Measurements from ENCODE around the gene IL5RA. TPM values are rescaled to one million over a fixed set of nuclear protein-coding genes. Genes with fewer than 3 reads are reported as not detected.

IL5RA gene
- total RNA-seq, 1 donor = not detected

GRCh38 chr3:3023111-3023745 lies 86.9 kb downstream of the IL5RA start:
- no peak overlapping the region for H3K4me3 ChIP-seq (ENCODE audit: low read depth, low read length)
- no peak for DNase-seq (ENCODE audit: low read depth)
- no peak for TF ChIP-seq CTCF (IDR thresholded peaks at IDR 0.05; ENCODE audit: insufficient read depth, low read depth, low read length)

GRCh38 chr3:3020209-3020608 lies 90.0 kb downstream of the IL5RA start:
- H3K4me3 ChIP-seq (ENCODE audit: low read depth, low read length) = no peak overlapping the region
- TF ChIP-seq CTCF (IDR thresholded peaks at IDR 0.05; ENCODE audit: insufficient read depth, low read depth, low read length) = no peak
- no peak for DNase-seq (ENCODE audit: low read depth)

Small RNA genes within 50 kb of the gene (small RNA-seq; reads per million reads assigned to genes)
- not detected for gene RF00416

Other genes with a start within 250 kb of the IL5RA start
- gene TRNT1, start 16.6 kb upstream of the IL5RA start, total RNA-seq = 21.6 and 32.4 TPM in 2 replicates
- gene CRBN, start 69.3 kb upstream of the IL5RA start, total RNA-seq = 40.2 and 47.7 TPM in 2 replicates

All from fibroblast of villous mesenchyme (primary cell).